ENCODE measurements around the gene C22orf23. TPM values are rescaled to one million over a fixed set of nuclear protein-coding genes. Genes with fewer than 3 reads are reported as not detected.

C22orf23 gene
- total and polyA plus RNA-seq, 10 of the 15 experiments (the other 5 are each of a cell fraction or from before 2014, with no cell fraction given) = 0.04 to 0.38 (median 0.11) TPM; not detected in 5

DNA sequence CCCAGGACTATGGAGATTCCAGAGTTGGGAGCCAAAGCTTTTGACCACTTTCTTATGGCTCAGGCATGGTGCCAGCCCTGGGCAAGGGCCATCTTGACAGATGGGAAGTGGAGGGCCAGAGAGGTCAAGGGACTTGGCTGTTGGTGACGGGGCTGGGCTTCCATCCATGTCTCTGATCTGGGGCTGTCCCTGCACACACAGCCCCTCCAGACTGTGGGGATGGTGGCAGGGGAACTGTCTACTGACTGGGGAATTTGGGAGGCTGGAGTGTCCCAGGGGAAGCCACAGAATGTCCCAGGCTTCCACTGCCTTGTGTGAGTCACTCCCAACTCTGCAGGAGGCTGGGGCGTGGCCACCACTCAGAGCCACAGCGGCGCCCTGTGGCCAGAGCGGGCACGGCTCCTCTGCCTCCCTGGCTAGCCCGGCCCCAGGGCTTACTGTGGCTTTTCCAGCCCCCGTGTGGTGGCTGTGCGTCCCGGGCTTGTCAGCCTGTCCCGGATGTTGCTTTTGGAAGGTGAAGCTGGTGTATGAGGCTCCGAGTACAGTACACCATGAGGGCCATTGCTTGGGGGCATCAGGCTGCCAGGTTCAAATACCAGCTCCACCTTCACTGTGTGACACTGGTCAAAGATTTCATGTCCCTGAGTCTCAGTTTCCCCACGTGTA is 19.6 kb downstream of the C22orf23 start (continued):
- TF ChIP-seq SUPT20H (IDR thresholded peaks at IDR 0.05; ENCODE audit: borderline replicate concordance, control insufficient read depth, low read depth, low read length) (no peak), RB1 (IDR thresholded peaks at IDR 0.05; ENCODE audit: borderline replicate concordance) (peak; percentile 38; the same call in 1 of the 2 replicates), ZNF274 (IDR thresholded peaks at IDR 0.05; ENCODE audit: insufficient read depth, insufficient read length) (no peak), SMARCA5 (IDR thresholded peaks at IDR 0.05) (peak; percentile 79), WRNIP1 (IDR thresholded peaks at IDR 0.05; ENCODE audit: borderline replicate concordance, low read depth, low read length) (no peak), BRCA1 (IDR thresholded peaks at IDR 0.05; ENCODE audit: low read depth, low read length) (no peak)
- TF ChIP-seq, protein P1, sequence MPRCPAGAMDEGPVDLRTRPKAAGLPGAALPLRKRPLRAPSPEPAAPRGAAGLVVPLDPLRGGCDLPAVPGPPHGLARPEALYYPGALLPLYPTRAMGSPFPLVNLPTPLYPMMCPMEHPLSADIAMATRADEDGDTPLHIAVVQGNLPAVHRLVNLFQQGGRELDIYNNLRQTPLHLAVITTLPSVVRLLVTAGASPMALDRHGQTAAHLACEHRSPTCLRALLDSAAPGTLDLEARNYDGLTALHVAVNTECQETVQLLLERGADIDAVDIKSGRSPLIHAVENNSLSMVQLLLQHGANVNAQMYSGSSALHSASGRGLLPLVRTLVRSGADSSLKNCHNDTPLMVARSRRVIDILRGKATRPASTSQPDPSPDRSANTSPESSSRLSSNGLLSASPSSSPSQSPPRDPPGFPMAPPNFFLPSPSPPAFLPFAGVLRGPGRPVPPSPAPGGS (IDR thresholded peaks at IDR 0.05; ENCODE audit: borderline replicate concordance, insufficient read depth, low read depth, low read length, poor library complexity, severe bottlenecking) = no peak
- TF ChIP-seq, protein P2, sequence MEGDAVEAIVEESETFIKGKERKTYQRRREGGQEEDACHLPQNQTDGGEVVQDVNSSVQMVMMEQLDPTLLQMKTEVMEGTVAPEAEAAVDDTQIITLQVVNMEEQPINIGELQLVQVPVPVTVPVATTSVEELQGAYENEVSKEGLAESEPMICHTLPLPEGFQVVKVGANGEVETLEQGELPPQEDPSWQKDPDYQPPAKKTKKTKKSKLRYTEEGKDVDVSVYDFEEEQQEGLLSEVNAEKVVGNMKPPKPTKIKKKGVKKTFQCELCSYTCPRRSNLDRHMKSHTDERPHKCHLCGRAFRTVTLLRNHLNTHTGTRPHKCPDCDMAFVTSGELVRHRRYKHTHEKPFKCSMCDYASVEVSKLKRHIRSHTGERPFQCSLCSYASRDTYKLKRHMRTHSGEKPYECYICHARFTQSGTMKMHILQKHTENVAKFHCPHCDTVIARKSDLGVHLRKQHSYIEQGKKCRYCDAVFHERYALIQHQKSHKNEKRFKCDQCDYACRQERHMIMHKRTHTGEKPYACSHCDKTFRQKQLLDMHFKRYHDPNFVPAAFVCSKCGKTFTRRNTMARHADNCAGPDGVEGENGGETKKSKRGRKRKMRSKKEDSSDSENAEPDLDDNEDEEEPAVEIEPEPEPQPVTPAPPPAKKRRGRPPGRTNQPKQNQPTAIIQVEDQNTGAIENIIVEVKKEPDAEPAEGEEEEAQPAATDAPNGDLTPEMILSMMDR (IDR thresholded peaks at IDR 0.05 in 2 of 3, conservative IDR thresholded peaks at IDR 0.05 in 1 of 3; ENCODE audit: control insufficient read depth in 2 of 3, extremely low read depth in 1 of 3, insufficient read depth in 1 of 3, low read depth in 3 of 3, low read length in 3 of 3) = peak; percentile 98; a peak in 5 of 6 replicates

Measured in GM12878 (cell line).